H9 (cell line): Measurements from ENCODE around the gene TJAP1. TPM values are rescaled to one million over a fixed set of nuclear protein-coding genes. Genes with fewer than 3 reads are reported as not detected.

Experiments used
- DNase-seq: peaks from one replicate; pipeline ENCODE4 v3.0.0-alpha.2; 2017
- H2AFZ ChIP-seq: one replicate; pipeline ENCODE4 v1.6.1; 2013; ENCODE audit warnings: mild to moderate bottlenecking, low read length, control low read depth, moderate library complexity
- H2AK5ac ChIP-seq: 2 replicates; pipeline ENCODE4 v1.6.1; 2013; ENCODE audit warnings: low read length, control low read depth, mixed read lengths; ENCODE audit not compliant: insufficient read length
- H2BK120ac ChIP-seq: one replicate; pipeline ENCODE4 v1.6.1; 2013; ENCODE audit warnings: low read depth, mild to moderate bottlenecking, low read length, control low read depth, inconsistent platforms; ENCODE audit not compliant: poor library complexity, severe bottlenecking
- H2BK12ac ChIP-seq: 2 replicates; pipeline ENCODE4 v1.6.1; 2013; ENCODE audit warnings: low read length, control low read depth, mixed read lengths, low read depth; ENCODE audit not compliant: insufficient read length
- H2BK15ac ChIP-seq: 2 replicates; pipeline ENCODE4 v1.6.1; 2013; ENCODE audit warnings: low read depth, low read length, control low read depth
- H2BK20ac ChIP-seq: one replicate; pipeline ENCODE4 v1.6.1; 2013; ENCODE audit warnings: low read depth, mild to moderate bottlenecking, low read length, control low read depth, inconsistent platforms; ENCODE audit not compliant: poor library complexity, severe bottlenecking
- H2BK5ac ChIP-seq: 2 replicates; pipeline ENCODE4 v1.6.1; 2013; ENCODE audit warnings: low read length, control low read depth, mixed read lengths; ENCODE audit not compliant: insufficient read length
- H3K14ac ChIP-seq: 2 replicates; pipeline ENCODE4 v1.6.1; 2013; ENCODE audit warnings: low read length, control low read depth; ENCODE audit not compliant: insufficient read depth
- H3K18ac ChIP-seq: 2 replicates; pipeline ENCODE4 v1.6.1; 2013; ENCODE audit warnings: low read depth, mild to moderate bottlenecking, mixed read lengths, low read length, control low read depth; ENCODE audit not compliant: insufficient read length
- H3K23ac ChIP-seq: 2 replicates; pipeline ENCODE4 v1.6.1; 2013; ENCODE audit warnings: low read length, control low read depth, mixed read lengths, low read depth; ENCODE audit not compliant: insufficient read length
- H3K23me2 ChIP-seq: 2 replicates; pipeline ENCODE4 v1.6.1; 2013; ENCODE audit warnings: low read depth, mild to moderate bottlenecking, mixed read lengths, low read length, control low read depth; ENCODE audit not compliant: insufficient read length, poor library complexity, severe bottlenecking
- H3K27ac ChIP-seq: 2 replicates; pipeline ENCODE4 v1.5.1; 2013; ENCODE audit warnings: low read length, control low read depth, mixed read lengths, low read depth; ENCODE audit not compliant: insufficient read length
- H3K27me3 ChIP-seq: 2 replicates; pipeline ENCODE4 v1.6.1; 2013; ENCODE audit warnings: low read length, control low read depth, inconsistent platforms; ENCODE audit not compliant: insufficient read depth
- H3K4ac ChIP-seq: 2 replicates; pipeline ENCODE4 v1.6.1; 2013; ENCODE audit warnings: low read depth, mild to moderate bottlenecking, control low read depth, inconsistent platforms, low read length, moderate library complexity
- H3K4me1 ChIP-seq: 2 replicates; pipeline ENCODE4 v1.6.1; 2013; ENCODE audit warnings: low read length, control low read depth, inconsistent platforms; ENCODE audit not compliant: insufficient read depth
- H3K4me2 ChIP-seq: 2 replicates; pipeline ENCODE4 v1.6.1; 2013; ENCODE audit warnings: low read length, control low read depth, mixed read lengths; ENCODE audit not compliant: insufficient read length, insufficient read depth
- H3K56ac ChIP-seq: 2 replicates; pipeline ENCODE4 v1.6.1; 2013; ENCODE audit warnings: low read depth, mild to moderate bottlenecking, mixed read lengths, low read length, control low read depth; ENCODE audit not compliant: insufficient read length
- H3K79me1 ChIP-seq: 2 replicates; pipeline ENCODE4 v1.6.1; 2013; ENCODE audit warnings: low read depth, mild to moderate bottlenecking, moderate library complexity, low read length, control low read depth, inconsistent platforms; ENCODE audit not compliant: insufficient read depth, poor library complexity, severe bottlenecking
- H3K79me2 ChIP-seq: 2 replicates; pipeline ENCODE4 v1.6.1; 2013; ENCODE audit warnings: low read length, control low read depth, inconsistent platforms; ENCODE audit not compliant: insufficient read depth
- H3K9ac ChIP-seq: 2 replicates; pipeline ENCODE4 v1.6.1; 2013; ENCODE audit warnings: low read length, control low read depth, mixed read lengths; ENCODE audit not compliant: insufficient read length; ENCODE audit errors: extremely low read depth
- H3K9me3 ChIP-seq: one replicate; pipeline ENCODE4 v1.6.1; 2013; ENCODE audit warnings: low read depth, low read length, inconsistent platforms; ENCODE audit not compliant: control insufficient read depth
- H3T11ph ChIP-seq: one replicate; pipeline ENCODE4 v1.6.1; 2013; ENCODE audit warnings: mild to moderate bottlenecking, low read length, control low read depth, inconsistent platforms
- H4K20me1 ChIP-seq: one replicate; pipeline ENCODE4 v1.6.1; 2013; ENCODE audit not compliant: control insufficient read depth, insufficient read length, insufficient read depth
- H4K5ac ChIP-seq: 2 replicates; pipeline ENCODE4 v1.6.1; 2013; ENCODE audit warnings: low read depth, mild to moderate bottlenecking, mixed read lengths, low read length, control low read depth; ENCODE audit not compliant: insufficient read length
- H4K8ac ChIP-seq: replicated peaks from 2 replicates; pipeline ENCODE4 v1.6.1; 2013; ENCODE audit warnings: low read length, control low read depth, mixed read lengths, low read depth; ENCODE audit not compliant: insufficient read length
- H4K91ac ChIP-seq: 2 replicates; pipeline ENCODE4 v1.6.1; 2013; ENCODE audit warnings: low read depth, mild to moderate bottlenecking, moderate library complexity, mixed read lengths, low read length, control low read depth; ENCODE audit not compliant: insufficient read length
- H3K27ac Mint-ChIP-seq, 3 experiments: 2 replicates in 2 of 3; 3 replicates in 1 of 3; pipeline ENCODE4 v1.8.0; 2020 to 2021; ENCODE audit warnings: mixed read lengths in 3 of 3, mild to moderate bottlenecking in 1 of 3, moderate library complexity in 1 of 3
- H3K27me3 Mint-ChIP-seq: 2 replicates; pipeline ENCODE4 v1.8.0; 2021; ENCODE audit warnings: low read depth, mild to moderate bottlenecking, moderate library complexity, mixed read lengths
- H3K36me3 Mint-ChIP-seq, 3 experiments: 2 replicates in 2 of 3; 3 replicates in 1 of 3; pipeline ENCODE4 v1.8.0; 2020 to 2021; ENCODE audit warnings: low read depth in 3 of 3, mixed read lengths in 3 of 3; ENCODE audit not compliant: insufficient read depth in 1 of 3
- H3K4me1 Mint-ChIP-seq, 2 experiments: 2 replicates each; pipeline ENCODE4 v1.8.0; 2020; ENCODE audit warnings: mixed read lengths in 2 of 2
- H3K4me3 Mint-ChIP-seq, 2 experiments: 2 replicates in 1 of 2; 3 replicates in 1 of 2; pipeline ENCODE4 v1.8.0; 2020 to 2021; ENCODE audit warnings: mild to moderate bottlenecking in 2 of 2, mixed read lengths in 2 of 2, moderate library complexity in 1 of 2
- H3K9me3 Mint-ChIP-seq, 2 experiments: 2 replicates in 1 of 2; 3 replicates in 1 of 2; pipeline ENCODE4 v1.8.0; 2020; ENCODE audit warnings: mild to moderate bottlenecking in 2 of 2, mixed read lengths in 2 of 2, moderate library complexity in 1 of 2
- WGBS: extraction: QIAGEN DNeasy Blood & Tissue Kit; methylation state at CpG from one replicate; pipeline ENCODE4 v1.1.7; 2013; ENCODE audit warnings: missing lambda C conversion rate, low lambda C conversion rate, mixed read lengths; ENCODE audit not compliant: insufficient read length; ENCODE audit errors: extremely low coverage; 5-methylcytosine and 5-hydroxymethylcytosine counted together
- total RNA-seq: library from RNA; stranded (reverse); gene quantifications from 2 replicates; pipeline ENCODE4 v1.2.1, GENCODE V29; 2021
- TF ChIP-seq, protein P1 (sequence below): fragments of 200-600 bp; sonication (generic); conservative IDR thresholded peaks from 3 replicates; pipeline ENCODE4 v1.8.0; 2021; ENCODE audit warnings: antibody characterized with exemption, mild to moderate bottlenecking

TJAP1 gene
- total RNA-seq, 1 experiment from 2014 or later = 45.1 TPM

- no peak overlapping the region for H4K5ac ChIP-seq
- no peak overlapping the region for H3K27ac ChIP-seq
- H2AK5ac ChIP-seq = no peak overlapping the region
- no peaks in the 10 kb centered on the region for H4K20me1 ChIP-seq
- H3K9ac ChIP-seq = no peak overlapping the region
- no peak overlapping the region for H2BK5ac ChIP-seq
- no peak overlapping the region for H3K27ac Mint-ChIP-seq
- H3K14ac ChIP-seq = no peak overlapping the region; the same call in 1 of the 2 replicates
- no peaks in the 10 kb centered on the region for H3K36me3 Mint-ChIP-seq
- no peaks in the 10 kb centered on the region for H3K27me3 ChIP-seq
- H3K4me3 Mint-ChIP-seq = no peak overlapping the region
- no peak for DNase-seq
- peaks cover 7% of the 10 kb centered on the region for H3K27me3 Mint-ChIP-seq
- no peaks in the 10 kb centered on the region for H3K79me2 ChIP-seq
- H3T11ph ChIP-seq = no peak overlapping the region
- H3K9me3 ChIP-seq = no peaks in the 10 kb centered on the region
- no peak overlapping the region for H4K91ac ChIP-seq
- no peak overlapping the region for H4K8ac ChIP-seq
- H3K4me1 Mint-ChIP-seq = peaks cover 12 to 17% of the 10 kb centered on the region in 2 experiments
- H2BK20ac ChIP-seq = no peak overlapping the region
- no peak overlapping the region for H3K23ac ChIP-seq
- H3K56ac ChIP-seq = no peak overlapping the region
- no peak overlapping the region for H2AFZ ChIP-seq
- no peak overlapping the region for H2BK120ac ChIP-seq
- H3K4me1 ChIP-seq = peaks cover 3% of the 10 kb centered on the region; the same call in 1 of the 2 replicates
- H3K23me2 ChIP-seq = no peaks in the 10 kb centered on the region
- H3K79me1 ChIP-seq = no peaks in the 10 kb centered on the region
- WGBS = no CpG with 5 or more reads among the region's 4 CpGs
- no peak overlapping the region for H2BK12ac ChIP-seq
- no peak overlapping the region for H3K18ac ChIP-seq
- no peak overlapping the region for H2BK15ac ChIP-seq
- H3K4me2 ChIP-seq = no peak overlapping the region
- TF ChIP-seq, protein P1, sequence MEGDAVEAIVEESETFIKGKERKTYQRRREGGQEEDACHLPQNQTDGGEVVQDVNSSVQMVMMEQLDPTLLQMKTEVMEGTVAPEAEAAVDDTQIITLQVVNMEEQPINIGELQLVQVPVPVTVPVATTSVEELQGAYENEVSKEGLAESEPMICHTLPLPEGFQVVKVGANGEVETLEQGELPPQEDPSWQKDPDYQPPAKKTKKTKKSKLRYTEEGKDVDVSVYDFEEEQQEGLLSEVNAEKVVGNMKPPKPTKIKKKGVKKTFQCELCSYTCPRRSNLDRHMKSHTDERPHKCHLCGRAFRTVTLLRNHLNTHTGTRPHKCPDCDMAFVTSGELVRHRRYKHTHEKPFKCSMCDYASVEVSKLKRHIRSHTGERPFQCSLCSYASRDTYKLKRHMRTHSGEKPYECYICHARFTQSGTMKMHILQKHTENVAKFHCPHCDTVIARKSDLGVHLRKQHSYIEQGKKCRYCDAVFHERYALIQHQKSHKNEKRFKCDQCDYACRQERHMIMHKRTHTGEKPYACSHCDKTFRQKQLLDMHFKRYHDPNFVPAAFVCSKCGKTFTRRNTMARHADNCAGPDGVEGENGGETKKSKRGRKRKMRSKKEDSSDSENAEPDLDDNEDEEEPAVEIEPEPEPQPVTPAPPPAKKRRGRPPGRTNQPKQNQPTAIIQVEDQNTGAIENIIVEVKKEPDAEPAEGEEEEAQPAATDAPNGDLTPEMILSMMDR = no peak
- no peaks in the 10 kb centered on the region for H3K9me3 Mint-ChIP-seq
- no peak overlapping the region for H3K4ac ChIP-seq
Measured at GRCh38 chr6:43467752-43468151, 9.6 kb upstream of the TJAP1 start.
